Central memory CD8-positive, alpha-beta T cell (primary cell): Measurements from ENCODE around the gene MAML2.

Experiments used
- ATAC-seq: fragments of 150-1000 bp; cut with Tn5 transposase; replicated peaks from 2 replicates; pipeline ENCODE4 v1.10.0; 2022; ENCODE audit warnings: mild to moderate bottlenecking, moderate FRiP score, moderate number of reproducible peaks; ENCODE audit not compliant: poor library complexity, severe bottlenecking; ENCODE audit errors: extremely low read depth
- DNase-seq, 2 donors: peaks; one replicate each; pipeline ENCODE4 v3.0.0; 2021; ENCODE audit warnings: low spot score in 2 of 2
- H3K27ac Mint-ChIP-seq: one replicate; pipeline ENCODE4 v1.8.0; 2022; ENCODE audit warnings: low read depth, mild to moderate bottlenecking, moderate library complexity, mixed read lengths
- H3K27me3 Mint-ChIP-seq: one replicate; pipeline ENCODE4 v1.8.0; 2022; ENCODE audit warnings: mixed read lengths
- H3K36me3 Mint-ChIP-seq: one replicate; pipeline ENCODE4 v1.8.0; 2022; ENCODE audit warnings: mild to moderate bottlenecking, moderate library complexity, mixed read lengths; ENCODE audit not compliant: insufficient read depth
- H3K4me1 Mint-ChIP-seq: one replicate; pipeline ENCODE4 v1.8.0; 2022; ENCODE audit warnings: mixed read lengths
- H3K4me3 Mint-ChIP-seq: one replicate; pipeline ENCODE4 v1.8.0; 2022; ENCODE audit warnings: mild to moderate bottlenecking, moderate library complexity, mixed read lengths
- H3K9me3 Mint-ChIP-seq: one replicate; pipeline ENCODE4 v1.8.0; 2022; ENCODE audit warnings: mixed read lengths

Gene MAML2

GRCh38 chr11:96082002-96082899 is 260.7 kb downstream of the MAML2 start:
- Mint-ChIP-seq H3K27ac (no peak overlapping the region), H3K36me3 (no peaks in the 10 kb centered on the region), H3K4me3 (no peak overlapping the region), H3K27me3 (no peaks in the 10 kb centered on the region), H3K9me3 (no peaks in the 10 kb centered on the region), H3K4me1 (peaks cover 12% of the 10 kb centered on the region)
- no peak for ATAC-seq
- no peak for DNase-seq

DNA sequence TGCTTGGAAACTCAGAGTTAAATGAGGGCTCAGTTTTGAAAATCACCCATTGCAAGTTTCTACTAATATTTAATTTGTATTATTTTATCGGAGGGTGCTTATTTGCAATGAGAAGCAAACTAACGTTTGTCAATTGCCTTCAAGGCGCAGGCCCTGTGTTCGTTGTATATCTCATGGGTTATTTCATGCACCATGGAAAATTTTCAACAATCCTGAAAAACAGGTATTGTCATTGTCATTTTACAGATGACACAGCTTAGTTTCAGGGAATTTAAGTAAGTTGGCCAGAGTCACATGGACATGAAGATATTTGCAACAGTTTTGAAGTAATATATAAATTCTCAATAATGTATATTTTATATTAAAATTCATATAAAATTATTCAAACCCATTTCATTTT is 261.4 kb downstream of the MAML2 start:
- ATAC-seq: no peak
- no peak overlapping the region for H3K4me3 Mint-ChIP-seq
- no peaks in the 10 kb centered on the region for H3K36me3 Mint-ChIP-seq
- DNase-seq: no peak
- no peaks in the 10 kb centered on the region for H3K27me3 Mint-ChIP-seq
- H3K4me1 Mint-ChIP-seq: peaks cover 14% of the 10 kb centered on the region
- no peak overlapping the region for H3K27ac Mint-ChIP-seq
- H3K9me3 Mint-ChIP-seq: no peaks in the 10 kb centered on the region

GRCh38 chr11:96079691-96080090 is 263.3 kb downstream of the MAML2 start:
- no peak overlapping the region for H3K4me3 Mint-ChIP-seq
- peaks cover 3% of the 10 kb centered on the region for H3K36me3 Mint-ChIP-seq
- peak overlapping the region; percentile 6 for H3K27ac Mint-ChIP-seq
- H3K9me3 Mint-ChIP-seq: no peaks in the 10 kb centered on the region
- no peak for DNase-seq
- no peaks in the 10 kb centered on the region for H3K27me3 Mint-ChIP-seq
- ATAC-seq: no peak
- H3K4me1 Mint-ChIP-seq: peaks cover 33% of the 10 kb centered on the region

- no peak for DNase-seq
- peak overlapping the region; percentile 86 for H3K27ac Mint-ChIP-seq
Measured at GRCh38 chr11:96075532-96075959, 267.4 kb downstream of the MAML2 start.

GRCh38 chr11:96074551-96075310 is 268.3 kb downstream of the MAML2 start:
- peak overlapping the region; percentile 72 for H3K4me3 Mint-ChIP-seq
- peak; percentile 82 for ATAC-seq
- H3K36me3 Mint-ChIP-seq: peaks cover 8% of the 10 kb centered on the region
- no peak for DNase-seq
- H3K4me1 Mint-ChIP-seq: peaks cover 44% of the 10 kb centered on the region
- no peaks in the 10 kb centered on the region for H3K9me3 Mint-ChIP-seq
- no peaks in the 10 kb centered on the region for H3K27me3 Mint-ChIP-seq
- H3K27ac Mint-ChIP-seq: peak overlapping the region; percentile 86

More at GRCh38 chr11:96075532-96075959, 267.4 kb downstream of the MAML2 start:
- Mint-ChIP-seq H3K36me3 (peaks cover 8% of the 10 kb centered on the region), H3K9me3 (no peaks in the 10 kb centered on the region), H3K27me3 (no peaks in the 10 kb centered on the region), H3K4me3 (peak overlapping the region; percentile 72), H3K4me1 (peaks cover 46% of the 10 kb centered on the region)
- no peak for ATAC-seq

DNA sequence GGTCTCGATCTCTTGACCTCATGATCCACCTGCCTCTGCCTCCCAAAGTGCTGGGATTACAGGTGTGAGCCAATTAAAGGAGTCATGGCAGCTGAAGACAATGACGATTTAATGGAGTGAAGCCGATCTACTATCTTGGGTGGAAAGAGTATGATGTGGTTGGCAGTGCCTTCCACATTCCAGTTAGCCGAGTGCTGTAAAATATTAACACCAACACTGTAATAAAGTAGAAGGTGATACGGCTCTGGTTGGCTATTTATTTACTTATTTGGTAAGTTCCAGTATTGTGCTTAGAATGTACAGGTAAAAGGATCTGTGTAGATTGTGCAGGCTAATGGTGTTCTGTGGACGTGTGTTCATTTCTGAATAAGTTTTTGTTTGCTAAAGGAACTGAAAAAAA is 269.5 kb downstream of the MAML2 start:
- H3K4me1 Mint-ChIP-seq: peaks cover 45% of the 10 kb centered on the region
- no peaks in the 10 kb centered on the region for H3K27me3 Mint-ChIP-seq
- no peak overlapping the region for H3K4me3 Mint-ChIP-seq
- no peak overlapping the region for H3K27ac Mint-ChIP-seq
- DNase-seq (no peak), ATAC-seq (no peak)
- H3K9me3 Mint-ChIP-seq: no peaks in the 10 kb centered on the region
- H3K36me3 Mint-ChIP-seq: peaks cover 8% of the 10 kb centered on the region

GRCh38 chr11:96072592-96072991 is 270.4 kb downstream of the MAML2 start:
- peaks cover 49% of the 10 kb centered on the region for H3K4me1 Mint-ChIP-seq
- H3K36me3 Mint-ChIP-seq: peaks cover 10% of the 10 kb centered on the region
- no peak for ATAC-seq
- DNase-seq: no peak
- peak overlapping the region; percentile 35 for H3K27ac Mint-ChIP-seq
- H3K27me3 Mint-ChIP-seq: no peaks in the 10 kb centered on the region
- no peak overlapping the region for H3K4me3 Mint-ChIP-seq
- no peaks in the 10 kb centered on the region for H3K9me3 Mint-ChIP-seq

- peaks cover 46% of the 10 kb centered on the region for H3K4me1 Mint-ChIP-seq
- DNase-seq (no peak), ATAC-seq (no peak)
- no peaks in the 10 kb centered on the region for H3K27me3 Mint-ChIP-seq
- peaks cover 7% of the 10 kb centered on the region for H3K36me3 Mint-ChIP-seq
- no peaks in the 10 kb centered on the region for H3K9me3 Mint-ChIP-seq
- H3K4me3 Mint-ChIP-seq: no peak overlapping the region
- H3K27ac Mint-ChIP-seq: no peak overlapping the region
Measured at GRCh38 chr11:96070453-96070852, 272.5 kb downstream of the MAML2 start.

DNA sequence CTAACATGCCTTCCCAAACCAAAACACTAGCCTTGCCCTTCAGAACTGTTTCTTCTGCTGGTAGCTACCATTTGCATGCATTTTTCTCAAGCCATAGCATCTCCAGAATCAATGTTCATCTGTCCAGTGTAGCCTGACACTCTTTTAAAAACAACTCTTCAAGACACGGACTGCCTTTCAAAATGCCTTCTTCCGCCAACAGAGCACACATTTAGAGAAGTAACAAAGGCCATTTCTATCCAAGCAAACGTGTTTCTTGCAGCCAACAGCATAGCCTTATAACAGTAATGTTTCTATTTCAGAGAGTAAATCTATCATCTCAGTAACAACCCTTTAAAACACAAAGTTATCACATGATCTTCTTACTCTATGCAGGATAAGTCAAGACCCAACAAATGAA is 275.8 kb downstream of the MAML2 start:
- H3K27ac Mint-ChIP-seq: peak overlapping the region; percentile 7
- H3K9me3 Mint-ChIP-seq: no peaks in the 10 kb centered on the region
- no peaks in the 10 kb centered on the region for H3K27me3 Mint-ChIP-seq
- peaks cover 7% of the 10 kb centered on the region for H3K36me3 Mint-ChIP-seq
- no peak for ATAC-seq
- peaks cover 41% of the 10 kb centered on the region for H3K4me1 Mint-ChIP-seq
- DNase-seq: no peak
- no peak overlapping the region for H3K4me3 Mint-ChIP-seq

GRCh38 chr11:96065379-96065778 is 277.6 kb downstream of the MAML2 start:
- Mint-ChIP-seq H3K9me3 (no peaks in the 10 kb centered on the region), H3K4me3 (no peak overlapping the region), H3K27ac (no peak overlapping the region), H3K4me1 (peaks cover 37% of the 10 kb centered on the region), H3K36me3 (peaks cover 2% of the 10 kb centered on the region), H3K27me3 (no peaks in the 10 kb centered on the region)
- no peak for ATAC-seq
- DNase-seq: no peak

GRCh38 chr11:96063886-96064285 is 279.1 kb downstream of the MAML2 start:
- Mint-ChIP-seq H3K27me3 (no peaks in the 10 kb centered on the region), H3K9me3 (no peaks in the 10 kb centered on the region), H3K27ac (no peak overlapping the region), H3K4me1 (peaks cover 32% of the 10 kb centered on the region), H3K36me3 (peaks cover 6% of the 10 kb centered on the region), H3K4me3 (no peak overlapping the region)
- DNase-seq (no peak), ATAC-seq (no peak)

- H3K27me3 Mint-ChIP-seq: no peaks in the 10 kb centered on the region
- H3K9me3 Mint-ChIP-seq: no peaks in the 10 kb centered on the region
- H3K27ac Mint-ChIP-seq: no peak overlapping the region
- peaks cover 27% of the 10 kb centered on the region for H3K4me1 Mint-ChIP-seq
- no peak for DNase-seq
- no peak for ATAC-seq
- peaks cover 4% of the 10 kb centered on the region for H3K36me3 Mint-ChIP-seq
- H3K4me3 Mint-ChIP-seq: no peak overlapping the region
Measured at GRCh38 chr11:96063053-96063452, 279.9 kb downstream of the MAML2 start.

- no peaks in the 10 kb centered on the region for H3K9me3 Mint-ChIP-seq
- H3K4me3 Mint-ChIP-seq: no peak overlapping the region
- H3K27ac Mint-ChIP-seq: no peak overlapping the region
- peaks cover 4% of the 10 kb centered on the region for H3K36me3 Mint-ChIP-seq
- peak; percentile 84 for ATAC-seq
- H3K4me1 Mint-ChIP-seq: peaks cover 20% of the 10 kb centered on the region
- no peaks in the 10 kb centered on the region for H3K27me3 Mint-ChIP-seq
- no peak for DNase-seq
Measured at GRCh38 chr11:96062134-96062533, 280.9 kb downstream of the MAML2 start.
